Progenitor cell of endocrine pancreas (in vitro differentiated cells): ENCODE measurements around the gene CS. TPM values are rescaled to one million over a fixed set of nuclear protein-coding genes. Genes with fewer than 3 reads are reported as not detected.
"Not testable (repeated sequence)": the region's sequence is repeated elsewhere in the genome, so short reads cannot be mapped to it uniquely, and the experiment has no call there.

Source experiments
- DNase-seq: peaks from one replicate; pipeline ENCODE4 v3.0.0; 2021; ENCODE audit warnings: low spot score; ENCODE audit not compliant: unreplicated experiment
- H3K27ac Mint-ChIP-seq: 2 replicates; pipeline ENCODE4 v1.8.0; 2021; ENCODE audit warnings: mild to moderate bottlenecking, moderate library complexity, mixed read lengths
- H3K27me3 Mint-ChIP-seq: 2 replicates; pipeline ENCODE4 v1.8.0; 2021; ENCODE audit warnings: mixed read lengths
- H3K36me3 Mint-ChIP-seq: 2 replicates; pipeline ENCODE4 v1.8.0; 2022; ENCODE audit warnings: mixed read lengths; ENCODE audit not compliant: insufficient read depth
- H3K4me1 Mint-ChIP-seq: 2 replicates; pipeline ENCODE4 v1.8.0; 2021; ENCODE audit warnings: low read depth, mixed read lengths
- H3K4me3 Mint-ChIP-seq: 2 replicates; pipeline ENCODE4 v1.8.0; 2021; ENCODE audit warnings: low read depth, mild to moderate bottlenecking, moderate library complexity, mixed read lengths
- H3K9me3 Mint-ChIP-seq: 2 replicates; pipeline ENCODE4 v1.8.0; 2021; ENCODE audit warnings: low read depth, mixed read lengths
- total RNA-seq: library from RNA; stranded (reverse); gene quantifications from 2 replicates; pipeline ENCODE4 v1.2.1, GENCODE V29; 2021
- TF ChIP-seq, protein P1 (sequence below): fragments of 200-600 bp; sonication (generic); IDR thresholded peaks from one replicate; pipeline ENCODE4 v1.5.0; 2021; ENCODE audit warnings: antibody characterized with exemption, mild to moderate bottlenecking; ENCODE audit not compliant: unreplicated experiment

The CS gene
- total RNA-seq, 1 donor from 2014 or later, result 216 TPM

GRCh38 chr12:56326533-56326932 lies 26.4 kb upstream of the CS start:
- H3K4me3 Mint-ChIP-seq, result no peak overlapping the region
- no peaks in the 10 kb centered on the region for H3K27me3 Mint-ChIP-seq
- H3K9me3 Mint-ChIP-seq, result no peaks in the 10 kb centered on the region
- DNase-seq, result no peak
- H3K27ac Mint-ChIP-seq, result no peak overlapping the region
- peaks cover 2% of the 10 kb centered on the region for H3K4me1 Mint-ChIP-seq
- TF ChIP-seq, protein P1, sequence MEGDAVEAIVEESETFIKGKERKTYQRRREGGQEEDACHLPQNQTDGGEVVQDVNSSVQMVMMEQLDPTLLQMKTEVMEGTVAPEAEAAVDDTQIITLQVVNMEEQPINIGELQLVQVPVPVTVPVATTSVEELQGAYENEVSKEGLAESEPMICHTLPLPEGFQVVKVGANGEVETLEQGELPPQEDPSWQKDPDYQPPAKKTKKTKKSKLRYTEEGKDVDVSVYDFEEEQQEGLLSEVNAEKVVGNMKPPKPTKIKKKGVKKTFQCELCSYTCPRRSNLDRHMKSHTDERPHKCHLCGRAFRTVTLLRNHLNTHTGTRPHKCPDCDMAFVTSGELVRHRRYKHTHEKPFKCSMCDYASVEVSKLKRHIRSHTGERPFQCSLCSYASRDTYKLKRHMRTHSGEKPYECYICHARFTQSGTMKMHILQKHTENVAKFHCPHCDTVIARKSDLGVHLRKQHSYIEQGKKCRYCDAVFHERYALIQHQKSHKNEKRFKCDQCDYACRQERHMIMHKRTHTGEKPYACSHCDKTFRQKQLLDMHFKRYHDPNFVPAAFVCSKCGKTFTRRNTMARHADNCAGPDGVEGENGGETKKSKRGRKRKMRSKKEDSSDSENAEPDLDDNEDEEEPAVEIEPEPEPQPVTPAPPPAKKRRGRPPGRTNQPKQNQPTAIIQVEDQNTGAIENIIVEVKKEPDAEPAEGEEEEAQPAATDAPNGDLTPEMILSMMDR, result no peak
- peaks cover 19% of the 10 kb centered on the region for H3K36me3 Mint-ChIP-seq

DNA sequence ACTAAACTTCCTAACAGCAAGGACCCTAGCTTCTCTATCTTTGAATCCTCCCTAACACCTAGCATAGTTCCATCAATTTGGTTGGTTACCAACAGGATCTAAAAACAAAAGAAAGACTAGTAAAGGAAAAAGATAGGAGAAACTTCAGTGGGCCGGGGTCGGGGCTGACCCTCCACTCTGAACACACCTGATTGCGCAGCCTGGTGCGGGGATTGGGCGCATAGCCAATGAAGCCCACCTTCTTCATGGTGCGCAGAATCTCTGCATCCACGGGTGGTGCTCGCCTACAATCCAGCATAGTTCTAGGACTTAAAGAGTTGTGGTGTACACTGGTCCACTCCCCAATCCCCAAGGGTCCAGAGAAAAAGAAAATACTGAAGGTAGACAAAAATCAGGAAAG lies 26.0 kb upstream of the CS start:
- DNase-seq, result no peak
- no peak overlapping the region for H3K27ac Mint-ChIP-seq
- H3K4me3 Mint-ChIP-seq, result no peak overlapping the region
- TF ChIP-seq, protein P1, result no peak
- H3K9me3 Mint-ChIP-seq, result no peaks in the 10 kb centered on the region
- H3K4me1 Mint-ChIP-seq, result peaks cover 2% of the 10 kb centered on the region
- H3K36me3 Mint-ChIP-seq, result peaks cover 19% of the 10 kb centered on the region
- no peaks in the 10 kb centered on the region for H3K27me3 Mint-ChIP-seq

GRCh38 chr12:56324206-56324605 lies 24.1 kb upstream of the CS start:
- no peaks in the 10 kb centered on the region for H3K27me3 Mint-ChIP-seq
- peaks cover 2% of the 10 kb centered on the region for H3K4me1 Mint-ChIP-seq
- H3K9me3 Mint-ChIP-seq, result no peaks in the 10 kb centered on the region
- H3K36me3 Mint-ChIP-seq, result peaks cover 19% of the 10 kb centered on the region
- no peak overlapping the region for H3K27ac Mint-ChIP-seq
- no peak for DNase-seq
- no peak overlapping the region for H3K4me3 Mint-ChIP-seq
- TF ChIP-seq, protein P1, result no peak

DNA sequence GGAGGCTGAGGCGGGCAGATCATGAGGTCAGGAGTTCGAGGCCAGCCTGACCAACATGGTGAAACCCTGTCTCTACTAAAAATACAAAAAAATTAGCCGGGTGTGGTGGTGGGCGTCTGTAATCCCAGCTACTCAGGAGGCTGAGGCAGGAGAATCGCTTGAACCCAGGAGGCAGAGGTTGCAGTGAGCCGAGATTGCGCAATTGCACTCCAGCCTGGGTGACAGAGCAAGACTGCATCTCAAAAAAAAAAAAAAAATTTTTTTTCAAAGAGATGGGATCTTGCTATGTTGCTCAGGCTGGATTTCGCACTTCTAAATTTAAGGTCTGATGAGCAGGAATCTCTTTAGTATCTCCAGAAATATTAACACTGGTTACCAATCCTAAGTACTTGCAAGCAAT lies 21.5 kb upstream of the CS start:
- not testable (repeated sequence) for H3K9me3 Mint-ChIP-seq, H3K4me3 Mint-ChIP-seq, DNase-seq, H3K27me3 Mint-ChIP-seq, H3K4me1 Mint-ChIP-seq, H3K27ac Mint-ChIP-seq
- H3K36me3 Mint-ChIP-seq, result peaks cover 17% of the 10 kb centered on the region

DNA sequence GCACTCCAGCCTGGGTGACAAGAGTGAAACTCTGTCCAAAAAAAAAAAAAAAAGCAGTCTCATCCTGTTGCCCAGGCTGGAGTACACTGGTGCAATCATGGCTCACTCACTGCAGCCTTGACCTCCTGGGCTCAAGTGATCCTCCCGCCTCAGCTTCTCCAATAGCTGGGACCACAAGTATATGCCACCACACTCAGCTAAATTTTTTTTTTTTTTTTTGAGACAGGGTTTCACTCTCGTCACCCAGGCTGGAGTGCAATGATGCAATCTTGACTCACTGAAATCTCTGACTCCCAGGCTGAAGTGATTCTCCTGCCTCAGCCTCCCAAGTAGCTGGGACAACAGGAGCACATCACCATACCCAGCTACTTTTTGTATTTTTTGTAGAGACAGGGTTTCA lies 20.9 kb upstream of the CS start:
- Mint-ChIP-seq H3K36me3 (peaks cover 17% of the 10 kb centered on the region), H3K27me3 (no peaks in the 10 kb centered on the region), H3K27ac (no peak overlapping the region), H3K4me1 (peaks cover 2% of the 10 kb centered on the region), H3K4me3 (no peak overlapping the region), H3K9me3 (no peaks in the 10 kb centered on the region)
- TF ChIP-seq, protein P1, result no peak
- DNase-seq, result no peak

- Mint-ChIP-seq H3K9me3 (no peaks in the 10 kb centered on the region), H3K4me1 (peaks cover 9% of the 10 kb centered on the region), H3K27ac (no peak overlapping the region), H3K36me3 (peaks cover 2% of the 10 kb centered on the region), H3K4me3 (no peak overlapping the region), H3K27me3 (no peaks in the 10 kb centered on the region)
- DNase-seq, result no peak
- TF ChIP-seq, protein P1, result no peak
These were observed 17.5 kb upstream of the CS start for GRCh38 chr12:56317675-56318074.
